GM19239 (cell line): Measurements from ENCODE around the gene IL1R2.

Source experiments
- DNase-seq: peaks from one replicate; pipeline ENCODE4 v3.0.0; 2011; ENCODE audit warnings: low spot score; ENCODE audit not compliant: insufficient read length
- FAIRE-seq: peaks from 2 replicates; lab custom pipeline; 2011; peaks lifted over from hg19 to GRCh38; lab: Jason Lieb, UNC

IL1R2 gene

GRCh38 chr2:102014041-102014345 is 22.2 kb downstream of the IL1R2 start:
- DNase-seq (no peak), FAIRE-seq (no peak)

- DNase-seq = no peak
- FAIRE-seq = no peak
Observed at GRCh38 chr2:102015399-102015798, 23.6 kb downstream of the IL1R2 start.

GRCh38 chr2:102016399-102016955 is 24.7 kb downstream of the IL1R2 start:
- FAIRE-seq (no peak), DNase-seq (no peak)

- no peak for FAIRE-seq
- no peak for DNase-seq
Observed at GRCh38 chr2:102018823-102019445, 27.2 kb downstream of the IL1R2 start.

- peak; percentile 79 for FAIRE-seq
- DNase-seq = peak; percentile 53
Observed at GRCh38 chr2:102020596-102021170, 28.9 kb downstream of the IL1R2 start.

GRCh38 chr2:102021779-102022178 is 30.0 kb downstream of the IL1R2 start:
- FAIRE-seq (no peak), DNase-seq (no peak)

- no peak for FAIRE-seq
- no peak for DNase-seq
Observed at GRCh38 chr2:102022884-102023539, 31.3 kb downstream of the IL1R2 start.

GRCh38 chr2:102024410-102024809 is 32.6 kb downstream of the IL1R2 start:
- FAIRE-seq = no peak

GRCh38 chr2:102025016-102025501 is 33.3 kb downstream of the IL1R2 start:
- DNase-seq (peak; percentile 53), FAIRE-seq (no peak)

More at GRCh38 chr2:102024410-102024809, 32.6 kb downstream of the IL1R2 start:
- DNase-seq = no peak

- FAIRE-seq (peak; percentile 87), DNase-seq (no peak)
Observed at GRCh38 chr2:102025583-102026267, 34.0 kb downstream of the IL1R2 start.

- no peak for FAIRE-seq
- DNase-seq = no peak
Observed at GRCh38 chr2:102027036-102027980, 35.5 kb downstream of the IL1R2 start.

GRCh38 chr2:102028470-102028869 is 36.7 kb downstream of the IL1R2 start:
- FAIRE-seq (no peak), DNase-seq (no peak)

GRCh38 chr2:102029405-102029804 is 37.6 kb downstream of the IL1R2 start:
- DNase-seq (no peak), FAIRE-seq (no peak)

GRCh38 chr2:102029952-102030351 is 38.2 kb downstream of the IL1R2 start:
- DNase-seq (no peak), FAIRE-seq (no peak)

- DNase-seq (no peak), FAIRE-seq (no peak)
Observed at GRCh38 chr2:102030502-102030854, 38.7 kb downstream of the IL1R2 start.

- no peak for DNase-seq
- FAIRE-seq = no peak
Observed at GRCh38 chr2:102030855-102031527, 39.2 kb downstream of the IL1R2 start.

GRCh38 chr2:102032368-102033030 is 40.7 kb downstream of the IL1R2 start:
- FAIRE-seq (no peak), DNase-seq (no peak)

GRCh38 chr2:102033031-102033749 is 41.4 kb downstream of the IL1R2 start:
- DNase-seq (peak; percentile 22), FAIRE-seq (no peak)
